Ishikawa (cell line): ENCODE results near the gene ITPRID2.

ENCODE experiments used
- CEBPB ChIP-seq: IDR thresholded peaks from 2 replicates; pipeline ENCODE4 v1.6.1; 2012
- EP300 ChIP-seq: IDR thresholded peaks from 2 replicates; pipeline ENCODE4 v1.6.1; 2012; ENCODE audit warnings: borderline replicate concordance
- FOXM1 ChIP-seq: IDR thresholded peaks from 2 replicates; pipeline ENCODE4 v1.6.1; 2012; ENCODE audit warnings: low read depth, borderline replicate concordance
- NFIC ChIP-seq: IDR thresholded peaks from 2 replicates; pipeline ENCODE4 v1.6.1; 2012
- RAD21 ChIP-seq: IDR thresholded peaks from 2 replicates; pipeline ENCODE4 v1.6.1; 2012; ENCODE audit warnings: low read depth
- REST ChIP-seq: IDR thresholded peaks from 2 replicates; pipeline ENCODE4 v1.6.1; 2012; ENCODE audit warnings: low read depth, mild to moderate bottlenecking
- TAF1 ChIP-seq: IDR thresholded peaks from 2 replicates; pipeline ENCODE4 v1.6.1; 2012; ENCODE audit warnings: low read depth, mild to moderate bottlenecking
- TCF12 ChIP-seq: IDR thresholded peaks from 2 replicates; pipeline ENCODE4 v1.6.1; 2012; ENCODE audit warnings: low read depth

- TF ChIP-seq TCF12 (no peak), REST (no peak), EP300 (no peak), TAF1 (no peak), NFIC (no peak), RAD21 (no peak), FOXM1 (no peak), CEBPB (no peak)
These were observed 5.3 kb upstream of the ITPRID2 start for GRCh38 chr2:181886192-181886591.
